H1 (cell line): ENCODE results near the gene VPS54. TPM values are rescaled to one million over a fixed set of nuclear protein-coding genes. Genes with fewer than 3 reads are reported as not detected.

Source experiments
- BCL11A ChIP-seq, 2 experiments: IDR thresholded peaks; one replicate each; pipeline ENCODE4 v1.6.1; 2011; ENCODE audit warnings: low read depth in 2 of 2, low read length in 2 of 2, mild to moderate bottlenecking in 2 of 2
- CHD2 ChIP-seq: IDR thresholded peaks from 2 replicates; pipeline ENCODE4 v1.6.1; 2012; ENCODE audit warnings: low read length, improper control_type of control experiment
- EZH2 ChIP-seq: fragments of 200-600 bp; sonication (generic); IDR thresholded peaks from 2 replicates; pipeline ENCODE4 v1.7.1; 2012; ENCODE audit warnings: low read depth, mild to moderate bottlenecking, moderate library complexity, low read length, inconsistent platforms; ENCODE audit not compliant: severe bottlenecking
- MAFK ChIP-seq: IDR thresholded peaks from 2 replicates; pipeline ENCODE4 v1.6.1; 2012; ENCODE audit warnings: low read depth, mild to moderate bottlenecking, improper control_type of control experiment, low read length
- RAD21 ChIP-seq, 2 experiments: IDR thresholded peaks in 1 of 2; conservative IDR thresholded peaks in 1 of 2; 2 replicates each; pipeline ENCODE4 v1.6.1; 2011; ENCODE audit warnings: low read depth in 2 of 2, low read length in 2 of 2, improper control_type of control experiment in 1 of 2, inconsistent platforms in 1 of 2, mild to moderate bottlenecking in 1 of 2, moderate library complexity in 1 of 2
- SIRT6 ChIP-seq: IDR thresholded peaks from one replicate; pipeline ENCODE4 v1.7.1; 2012; ENCODE audit warnings: low read length, inconsistent platforms
- SP2 ChIP-seq: IDR thresholded peaks from 2 replicates; pipeline ENCODE4 v1.6.1; 2012; ENCODE audit warnings: mild to moderate bottlenecking, low read length, inconsistent platforms
- SUZ12 ChIP-seq: fragments of 200-600 bp; sonication (generic); IDR thresholded peaks from 2 replicates; pipeline ENCODE4 v1.6.1; 2012; ENCODE audit warnings: mild to moderate bottlenecking, inconsistent platforms, low read length, moderate library complexity, mixed read lengths
- polyA plus RNA-seq, 7 experiments: library from polyadenylated mRNA; depleted of rRNA in 3 of 7; stranded (reverse) in 5 of 7; unstranded in 2 of 7; fragments of >200 nt in 5 of 7; fragments of 200-250 nt in 2 of 7; gene quantifications; 1 replicate in 5 of 7; 2 replicates in 1 of 7; 4 replicates in 1 of 7; pipeline versions ENCODE4 v1.2.1 to v1.2.3, GENCODE V29; 2011 to 2013; ENCODE audit warnings: missing spikeins in 2 of 7, mixed read lengths in 2 of 7
- total RNA-seq: library from RNA; stranded (reverse); fragmentation: NEBNext Ultra II Directional; extraction: Animal tissue kit (Norgen Biotek cat#: 25700); gene quantifications from 2 replicates; pipeline ENCODE4 v1.2.1, GENCODE V29; 2021
- TF ChIP-seq, protein P1 (sequence below): fragments of 300-600 bp; sonication (generic); IDR thresholded peaks from 2 replicates; pipeline ENCODE4 v1.7.1; 2012; ENCODE audit warnings: low read length, moderate library complexity, mild to moderate bottlenecking, inconsistent platforms; ENCODE audit not compliant: insufficient replicate concordance
- TF ChIP-seq, protein P2 (sequence below): IDR thresholded peaks from 2 replicates; pipeline ENCODE4 v1.6.1; 2011; ENCODE audit warnings: low read depth, mild to moderate bottlenecking, low read length; ENCODE audit not compliant: insufficient read depth
- TF ChIP-seq, protein P3 (sequence below): IDR thresholded peaks from 2 replicates; pipeline ENCODE4 v1.6.1; 2012; ENCODE audit warnings: inconsistent platforms

The VPS54 gene
- total and polyA plus RNA-seq, 2 of the 8 experiments (the other 6 are each of a cell fraction or from before 2014, with no cell fraction given) = 3.6 to 13.2 TPM

DNA sequence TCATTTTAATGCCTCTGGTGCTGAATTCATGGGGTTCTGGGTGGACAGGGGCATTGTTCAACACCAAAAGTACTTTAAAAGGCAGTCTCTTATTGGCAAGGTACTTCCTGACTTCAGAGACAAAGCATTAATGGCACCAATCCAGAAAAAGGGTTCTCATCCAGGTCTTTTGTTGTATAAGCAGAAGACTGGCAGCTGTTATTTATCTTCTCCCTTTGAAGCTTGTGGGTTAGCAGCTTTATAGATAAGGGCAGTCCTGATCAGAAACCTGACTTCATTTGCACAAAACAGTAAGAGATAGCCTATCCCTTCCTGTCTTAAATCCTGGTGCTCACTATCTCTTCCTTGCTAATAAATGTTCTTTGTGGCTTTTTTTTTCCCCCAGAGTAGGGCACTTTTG, 68.8 kb downstream of the VPS54 start (continued):
- TF ChIP-seq, protein P1, sequence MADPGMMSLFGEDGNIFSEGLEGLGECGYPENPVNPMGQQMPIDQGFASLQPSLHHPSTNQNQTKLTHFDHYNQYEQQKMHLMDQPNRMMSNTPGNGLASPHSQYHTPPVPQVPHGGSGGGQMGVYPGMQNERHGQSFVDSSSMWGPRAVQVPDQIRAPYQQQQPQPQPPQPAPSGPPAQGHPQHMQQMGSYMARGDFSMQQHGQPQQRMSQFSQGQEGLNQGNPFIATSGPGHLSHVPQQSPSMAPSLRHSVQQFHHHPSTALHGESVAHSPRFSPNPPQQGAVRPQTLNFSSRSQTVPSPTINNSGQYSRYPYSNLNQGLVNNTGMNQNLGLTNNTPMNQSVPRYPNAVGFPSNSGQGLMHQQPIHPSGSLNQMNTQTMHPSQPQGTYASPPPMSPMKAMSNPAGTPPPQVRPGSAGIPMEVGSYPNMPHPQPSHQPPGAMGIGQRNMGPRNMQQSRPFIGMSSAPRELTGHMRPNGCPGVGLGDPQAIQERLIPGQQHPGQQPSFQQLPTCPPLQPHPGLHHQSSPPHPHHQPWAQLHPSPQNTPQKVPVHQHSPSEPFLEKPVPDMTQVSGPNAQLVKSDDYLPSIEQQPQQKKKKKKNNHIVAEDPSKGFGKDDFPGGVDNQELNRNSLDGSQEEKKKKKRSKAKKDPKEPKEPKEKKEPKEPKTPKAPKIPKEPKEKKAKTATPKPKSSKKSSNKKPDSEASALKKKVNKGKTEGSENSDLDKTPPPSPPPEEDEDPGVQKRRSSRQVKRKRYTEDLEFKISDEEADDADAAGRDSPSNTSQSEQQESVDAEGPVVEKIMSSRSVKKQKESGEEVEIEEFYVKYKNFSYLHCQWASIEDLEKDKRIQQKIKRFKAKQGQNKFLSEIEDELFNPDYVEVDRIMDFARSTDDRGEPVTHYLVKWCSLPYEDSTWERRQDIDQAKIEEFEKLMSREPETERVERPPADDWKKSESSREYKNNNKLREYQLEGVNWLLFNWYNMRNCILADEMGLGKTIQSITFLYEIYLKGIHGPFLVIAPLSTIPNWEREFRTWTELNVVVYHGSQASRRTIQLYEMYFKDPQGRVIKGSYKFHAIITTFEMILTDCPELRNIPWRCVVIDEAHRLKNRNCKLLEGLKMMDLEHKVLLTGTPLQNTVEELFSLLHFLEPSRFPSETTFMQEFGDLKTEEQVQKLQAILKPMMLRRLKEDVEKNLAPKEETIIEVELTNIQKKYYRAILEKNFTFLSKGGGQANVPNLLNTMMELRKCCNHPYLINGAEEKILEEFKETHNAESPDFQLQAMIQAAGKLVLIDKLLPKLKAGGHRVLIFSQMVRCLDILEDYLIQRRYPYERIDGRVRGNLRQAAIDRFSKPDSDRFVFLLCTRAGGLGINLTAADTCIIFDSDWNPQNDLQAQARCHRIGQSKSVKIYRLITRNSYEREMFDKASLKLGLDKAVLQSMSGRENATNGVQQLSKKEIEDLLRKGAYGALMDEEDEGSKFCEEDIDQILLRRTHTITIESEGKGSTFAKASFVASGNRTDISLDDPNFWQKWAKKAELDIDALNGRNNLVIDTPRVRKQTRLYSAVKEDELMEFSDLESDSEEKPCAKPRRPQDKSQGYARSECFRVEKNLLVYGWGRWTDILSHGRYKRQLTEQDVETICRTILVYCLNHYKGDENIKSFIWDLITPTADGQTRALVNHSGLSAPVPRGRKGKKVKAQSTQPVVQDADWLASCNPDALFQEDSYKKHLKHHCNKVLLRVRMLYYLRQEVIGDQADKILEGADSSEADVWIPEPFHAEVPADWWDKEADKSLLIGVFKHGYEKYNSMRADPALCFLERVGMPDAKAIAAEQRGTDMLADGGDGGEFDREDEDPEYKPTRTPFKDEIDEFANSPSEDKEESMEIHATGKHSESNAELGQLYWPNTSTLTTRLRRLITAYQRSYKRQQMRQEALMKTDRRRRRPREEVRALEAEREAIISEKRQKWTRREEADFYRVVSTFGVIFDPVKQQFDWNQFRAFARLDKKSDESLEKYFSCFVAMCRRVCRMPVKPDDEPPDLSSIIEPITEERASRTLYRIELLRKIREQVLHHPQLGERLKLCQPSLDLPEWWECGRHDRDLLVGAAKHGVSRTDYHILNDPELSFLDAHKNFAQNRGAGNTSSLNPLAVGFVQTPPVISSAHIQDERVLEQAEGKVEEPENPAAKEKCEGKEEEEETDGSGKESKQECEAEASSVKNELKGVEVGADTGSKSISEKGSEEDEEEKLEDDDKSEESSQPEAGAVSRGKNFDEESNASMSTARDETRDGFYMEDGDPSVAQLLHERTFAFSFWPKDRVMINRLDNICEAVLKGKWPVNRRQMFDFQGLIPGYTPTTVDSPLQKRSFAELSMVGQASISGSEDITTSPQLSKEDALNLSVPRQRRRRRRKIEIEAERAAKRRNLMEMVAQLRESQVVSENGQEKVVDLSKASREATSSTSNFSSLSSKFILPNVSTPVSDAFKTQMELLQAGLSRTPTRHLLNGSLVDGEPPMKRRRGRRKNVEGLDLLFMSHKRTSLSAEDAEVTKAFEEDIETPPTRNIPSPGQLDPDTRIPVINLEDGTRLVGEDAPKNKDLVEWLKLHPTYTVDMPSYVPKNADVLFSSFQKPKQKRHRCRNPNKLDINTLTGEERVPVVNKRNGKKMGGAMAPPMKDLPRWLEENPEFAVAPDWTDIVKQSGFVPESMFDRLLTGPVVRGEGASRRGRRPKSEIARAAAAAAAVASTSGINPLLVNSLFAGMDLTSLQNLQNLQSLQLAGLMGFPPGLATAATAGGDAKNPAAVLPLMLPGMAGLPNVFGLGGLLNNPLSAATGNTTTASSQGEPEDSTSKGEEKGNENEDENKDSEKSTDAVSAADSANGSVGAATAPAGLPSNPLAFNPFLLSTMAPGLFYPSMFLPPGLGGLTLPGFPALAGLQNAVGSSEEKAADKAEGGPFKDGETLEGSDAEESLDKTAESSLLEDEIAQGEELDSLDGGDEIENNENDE = no peak
- no peak for TF ChIP-seq EZH2
- no peak for TF ChIP-seq MAFK
- TF ChIP-seq RAD21 (IDR thresholded peaks at IDR 0.05 in 1 of 2, conservative IDR thresholded peaks at IDR 0.05 in 1 of 2; ENCODE audit: low read depth in 2 of 2, low read length in 2 of 2) = no peak
- TF ChIP-seq CHD2 = no peak
- TF ChIP-seq SP2 = no peak
- TF ChIP-seq, protein P2, sequence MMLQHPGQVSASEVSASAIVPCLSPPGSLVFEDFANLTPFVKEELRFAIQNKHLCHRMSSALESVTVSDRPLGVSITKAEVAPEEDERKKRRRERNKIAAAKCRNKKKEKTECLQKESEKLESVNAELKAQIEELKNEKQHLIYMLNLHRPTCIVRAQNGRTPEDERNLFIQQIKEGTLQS = no peak
- no peak for TF ChIP-seq BCL11A (IDR thresholded peaks at IDR 0.05; ENCODE audit: low read depth in 2 of 2, low read length in 2 of 2)
- TF ChIP-seq SUZ12 = no peak
- TF ChIP-seq, protein P3, sequence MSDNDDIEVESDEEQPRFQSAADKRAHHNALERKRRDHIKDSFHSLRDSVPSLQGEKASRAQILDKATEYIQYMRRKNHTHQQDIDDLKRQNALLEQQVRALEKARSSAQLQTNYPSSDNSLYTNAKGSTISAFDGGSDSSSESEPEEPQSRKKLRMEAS = no peak
- no peak for TF ChIP-seq SIRT6
